Activated T-helper 1 cell treated with anti-CD3 and anti-CD28 coated beads, Interleukin-12 subunit alpha, Interleukin-12 subunit beta, Interleukin-2, Interleukin-4 antibody, amounts not matched to agents 30 ng/mL and 10 ng/mL and 1 ng/mL, durations not matched to agents 14 hours and 24 hours and 36 hours (primary cell): ENCODE data around the gene TRIM72. TPM values are rescaled to one million over a fixed set of nuclear protein-coding genes. Genes with fewer than 3 reads are reported as not detected.
"Not testable (repeated sequence)": the region's sequence is repeated elsewhere in the genome, so short reads cannot be mapped to it uniquely, and the experiment has no call there.

Experiments
- DNase-seq: peaks from one replicate; pipeline ENCODE4 v3.0.0; 2021; ENCODE audit warnings: low spot score
- H3K27ac Mint-ChIP-seq: one replicate; pipeline ENCODE4 v1.8.0; 2021; ENCODE audit warnings: mild to moderate bottlenecking, mixed read lengths
- H3K27me3 Mint-ChIP-seq: one replicate; pipeline ENCODE4 v1.8.0; 2022; ENCODE audit warnings: mild to moderate bottlenecking, moderate library complexity, mixed read lengths; ENCODE audit not compliant: insufficient read depth
- H3K36me3 Mint-ChIP-seq: one replicate; pipeline ENCODE4 v1.8.0; 2021; ENCODE audit warnings: low read depth, mixed read lengths
- H3K4me1 Mint-ChIP-seq: one replicate; pipeline ENCODE4 v1.8.0; 2021; ENCODE audit warnings: low read depth, mixed read lengths
- H3K4me3 Mint-ChIP-seq: one replicate; pipeline ENCODE4 v1.8.0; 2021; ENCODE audit warnings: mild to moderate bottlenecking, moderate library complexity, mixed read lengths
- H3K9me3 Mint-ChIP-seq: one replicate; pipeline ENCODE4 v1.8.0; 2021; ENCODE audit warnings: mixed read lengths
- intact Hi-C: fragments of 100-400 bp; cut with micrococcal nuclease; formaldehyde crosslinking; loops from one replicate; pipeline ENCODE4 v1.15.1; 2024
- total RNA-seq: library from RNA; stranded (reverse); gene quantifications from 2 replicates; pipeline ENCODE4 v1.2.3, GENCODE V29; 2022

The TRIM72 gene
- total RNA-seq, 1 donor from 2014 or later: 0.10 TPM

DNA sequence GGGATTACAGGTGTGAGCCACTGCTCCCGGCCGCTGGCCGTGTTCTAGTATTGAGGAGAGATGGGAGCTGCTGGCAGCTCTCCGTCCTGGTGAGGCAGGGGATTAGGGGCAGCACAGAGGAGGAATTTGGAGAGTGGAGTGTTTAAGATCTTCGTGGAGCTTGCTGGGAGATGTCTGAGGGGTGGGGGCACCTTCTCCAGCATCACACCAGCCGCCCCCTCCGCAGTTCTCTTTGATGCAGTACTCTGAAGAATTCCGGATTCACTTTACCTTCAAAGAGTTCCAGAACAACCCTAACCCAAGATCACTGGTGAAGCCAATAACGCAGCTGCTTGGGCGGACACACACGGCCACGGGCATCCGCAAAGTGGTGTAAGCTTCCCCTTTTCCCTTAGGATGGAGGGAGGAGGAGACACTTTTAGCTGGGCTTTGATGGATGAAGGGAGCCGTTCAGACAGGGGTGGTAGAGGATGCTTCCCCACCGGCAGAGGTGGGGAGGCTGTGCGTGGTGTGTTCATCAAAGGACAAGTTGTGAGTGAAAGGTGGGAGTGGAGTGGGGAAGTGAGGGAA, 57.8 kb downstream of the TRIM72 start:
- Mint-ChIP-seq H3K4me3 (no peak overlapping the region), H3K36me3 (peaks cover 27% of the 10 kb centered on the region), H3K27ac (no peak overlapping the region), H3K4me1 (peaks cover 32% of the 10 kb centered on the region), H3K27me3 (peaks cover 2% of the 10 kb centered on the region), H3K9me3 (no peaks in the 10 kb centered on the region)
- intact Hi-C loops: no loop called here
- no peak for DNase-seq

- Mint-ChIP-seq H3K36me3 (peaks cover 35% of the 10 kb centered on the region), H3K4me3 (no peak overlapping the region), H3K27me3 (peaks cover 2% of the 10 kb centered on the region), H3K9me3 (no peaks in the 10 kb centered on the region), H3K4me1 (peaks cover 19% of the 10 kb centered on the region), H3K27ac (no peak overlapping the region)
- no peak for DNase-seq
- intact Hi-C loops: no loop called here
Measured at GRCh38 chr16:31273187-31273586, 59.3 kb downstream of the TRIM72 start.

GRCh38 chr16:31273676-31274075, 59.8 kb downstream of the TRIM72 start:
- intact Hi-C loops: no loop called here
- Mint-ChIP-seq H3K36me3 (peaks cover 36% of the 10 kb centered on the region), H3K4me1 (peaks cover 15% of the 10 kb centered on the region), H3K4me3 (no peak overlapping the region), H3K9me3 (no peaks in the 10 kb centered on the region), H3K27me3 (peaks cover 2% of the 10 kb centered on the region), H3K27ac (no peak overlapping the region)
- DNase-seq: no peak

DNA sequence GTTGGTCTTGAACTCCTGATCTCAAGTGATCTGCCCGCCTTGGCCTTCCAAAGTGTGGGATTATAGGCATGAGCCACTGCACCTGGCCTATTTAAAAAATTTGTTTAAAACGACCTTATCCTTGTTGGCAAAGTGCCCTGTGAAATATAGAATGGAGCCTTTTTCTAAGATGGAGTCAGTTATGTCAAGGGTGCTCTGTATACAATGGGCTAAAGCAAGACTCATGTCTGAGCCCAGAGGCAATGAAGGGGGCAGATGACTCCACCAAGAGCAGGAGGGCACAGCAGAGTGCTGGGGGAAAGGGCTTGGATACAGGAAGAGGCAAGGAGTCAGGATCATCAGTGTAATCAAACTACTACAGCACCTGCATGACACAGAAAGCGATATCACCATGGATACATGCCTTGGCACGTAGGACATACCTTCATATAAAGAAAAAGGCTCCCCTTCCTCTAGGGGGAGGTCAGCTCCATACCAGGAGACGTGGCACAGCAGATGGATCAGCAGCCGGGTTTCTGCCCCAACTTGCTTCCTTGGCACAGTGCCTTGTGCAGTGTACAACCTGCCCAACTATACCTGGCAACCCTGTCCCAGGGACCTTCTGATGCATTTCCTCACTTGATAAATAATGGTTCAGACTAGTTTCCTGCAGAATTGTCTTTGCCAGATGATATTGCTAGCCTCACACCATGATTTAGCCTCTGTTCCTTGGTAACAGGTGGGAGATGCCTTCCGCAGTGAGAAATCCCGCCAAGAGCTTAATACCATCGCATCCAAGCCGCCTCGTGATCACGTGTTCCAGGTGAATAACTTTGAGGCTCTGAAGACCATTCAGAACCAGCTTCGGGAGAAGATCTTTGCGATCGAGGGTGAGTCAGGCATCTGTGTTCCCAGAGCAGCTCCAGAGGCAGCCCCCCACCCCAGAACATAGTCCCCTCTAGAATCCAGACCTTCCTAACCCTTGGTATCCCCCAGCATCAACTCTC, 61.2 kb downstream of the TRIM72 start:
- Mint-ChIP-seq H3K36me3 (peaks cover 45% of the 10 kb centered on the region), H3K9me3 (no peaks in the 10 kb centered on the region), H3K27ac (no peak overlapping the region), H3K4me3 (no peak overlapping the region), H3K4me1 (peaks cover 1% of the 10 kb centered on the region), H3K27me3 (peaks cover 2% of the 10 kb centered on the region)
- intact Hi-C loops: no loop called here
- DNase-seq: no peak

GRCh38 chr16:31276600-31276999, 62.7 kb downstream of the TRIM72 start:
- intact Hi-C loops: no loop called here
- Mint-ChIP-seq H3K27me3 (peaks cover 2% of the 10 kb centered on the region), H3K36me3 (peaks cover 57% of the 10 kb centered on the region), H3K9me3 (no peaks in the 10 kb centered on the region), H3K4me1 (no peaks in the 10 kb centered on the region), H3K27ac (no peak overlapping the region), H3K4me3 (no peak overlapping the region)
- DNase-seq: no peak

DNA sequence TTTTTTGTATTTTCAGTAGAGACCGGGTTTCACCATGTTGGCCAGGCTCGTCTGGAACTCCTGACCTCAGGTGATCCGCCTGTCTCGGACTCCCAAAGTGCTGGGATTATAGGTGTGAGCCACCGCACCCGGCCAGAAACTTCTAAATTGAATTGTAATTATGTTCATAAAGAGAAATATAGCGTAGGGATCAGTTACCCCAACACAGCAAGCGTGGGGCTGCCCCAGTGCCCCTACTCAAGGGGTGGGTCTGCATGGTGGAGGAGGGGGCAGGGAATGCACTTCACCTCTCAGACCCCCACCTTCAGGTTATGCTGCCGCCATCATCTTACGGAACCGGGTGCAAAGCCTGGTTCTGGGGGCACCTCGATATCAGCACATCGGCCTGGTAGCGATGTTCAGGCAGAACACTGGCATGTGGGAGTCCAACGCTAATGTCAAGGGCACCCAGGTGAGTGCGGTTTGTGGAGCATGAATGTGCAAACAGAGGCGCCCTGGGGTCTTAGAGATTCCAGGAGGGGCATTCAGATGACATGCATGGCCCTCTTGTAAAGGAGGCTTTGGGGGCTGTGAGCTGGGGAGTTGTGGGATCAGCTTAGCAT, 63.8 kb downstream of the TRIM72 start:
- intact Hi-C loops: no loop called here
- H3K27me3 Mint-ChIP-seq: no peaks in the 10 kb centered on the region
- H3K9me3 Mint-ChIP-seq: no peaks in the 10 kb centered on the region
- H3K4me3 Mint-ChIP-seq: no peak overlapping the region
- no peak for DNase-seq
- H3K36me3 Mint-ChIP-seq: peaks cover 62% of the 10 kb centered on the region
- no peak overlapping the region for H3K27ac Mint-ChIP-seq
- no peaks in the 10 kb centered on the region for H3K4me1 Mint-ChIP-seq

- H3K27ac Mint-ChIP-seq, DNase-seq, H3K27me3 Mint-ChIP-seq, H3K9me3 Mint-ChIP-seq, H3K4me3 Mint-ChIP-seq, intact Hi-C loops, H3K4me1 Mint-ChIP-seq: not testable (repeated sequence)
- peaks cover 66% of the 10 kb centered on the region for H3K36me3 Mint-ChIP-seq
Measured at GRCh38 chr16:31278853-31279252, 64.9 kb downstream of the TRIM72 start.

Other genes with a start within 250 kb of the TRIM72 start
- 2.1 and 3.3 TPM in 2 replicates for gene HSD3B7, start 228.9 kb upstream of the TRIM72 start, total RNA-seq
- 0.34 and 0.49 TPM in 2 replicates for gene STX1B, start 203.5 kb upstream of the TRIM72 start, total RNA-seq
- 56.4 and 58.7 TPM in 2 replicates for gene STX4, start 180.6 kb upstream of the TRIM72 start, total RNA-seq
- gene ZNF668, start 139.9 kb upstream of the TRIM72 start, total RNA-seq: 14.9 and 15.1 TPM in 2 replicates
- gene ZNF646, start 139.7 kb upstream of the TRIM72 start, total RNA-seq: 25.3 and 26.1 TPM in 2 replicates
- gene PRSS53, start 125.2 kb upstream of the TRIM72 start, total RNA-seq: 3.1 and 4.7 TPM in 2 replicates
- gene VKORC1, start 119.3 kb upstream of the TRIM72 start, total RNA-seq: 47.3 and 53.0 TPM in 2 replicates
- 43.6 and 44.8 TPM in 2 replicates for gene BCKDK, start 105.7 kb upstream of the TRIM72 start, total RNA-seq
- gene KAT8, start 96.5 kb upstream of the TRIM72 start, total RNA-seq: 55.4 and 58.2 TPM in 2 replicates
- gene PRSS8, start 78.4 kb upstream of the TRIM72 start, total RNA-seq: not detected in 2 replicates
- 0.27 and 0.34 TPM in 2 replicates for gene PRSS36, start 64.1 kb upstream of the TRIM72 start, total RNA-seq
- gene FUS, start 34.0 kb upstream of the TRIM72 start, total RNA-seq: 950 and 955 TPM in 2 replicates
- 20.9 and 21.2 TPM in 2 replicates for gene PYCARD, start 11.4 kb upstream of the TRIM72 start, total RNA-seq
- gene PYDC1, start 3.0 kb downstream of the TRIM72 start, total RNA-seq: not detected in 2 replicates
- 14.2 and 16.8 TPM in 2 replicates for gene ITGAM, start 45.9 kb downstream of the TRIM72 start, total RNA-seq
- gene ITGAX, start 141.1 kb downstream of the TRIM72 start, total RNA-seq: 63.8 and 65.0 TPM in 2 replicates
- gene ITGAD, start 179.2 kb downstream of the TRIM72 start, total RNA-seq: not detected in 2 replicates
- gene COX6A2, start 214.2 kb downstream of the TRIM72 start, total RNA-seq: not detected in 2 replicates
- 0.21 and 0.22 TPM in 2 replicates for gene ZNF843, start 228.7 kb downstream of the TRIM72 start, total RNA-seq
- gene ARMC5, start 245.4 kb downstream of the TRIM72 start, total RNA-seq: 11.2 and 12.7 TPM in 2 replicates